GM19351 (cell line): ENCODE results near the gene FAM185A.
"Not testable (repeated sequence)": the region's sequence is repeated elsewhere in the genome, so short reads cannot be mapped to it uniquely, and the experiment has no call there.

Source experiments
- ATAC-seq: cut with Tn5 transposase; IDR thresholded peaks from one replicate; pipeline ENCODE4 v1.9.1; 2021; ENCODE audit warnings: mild to moderate bottlenecking, moderate library complexity; ENCODE audit not compliant: unreplicated experiment

The FAM185A gene

DNA sequence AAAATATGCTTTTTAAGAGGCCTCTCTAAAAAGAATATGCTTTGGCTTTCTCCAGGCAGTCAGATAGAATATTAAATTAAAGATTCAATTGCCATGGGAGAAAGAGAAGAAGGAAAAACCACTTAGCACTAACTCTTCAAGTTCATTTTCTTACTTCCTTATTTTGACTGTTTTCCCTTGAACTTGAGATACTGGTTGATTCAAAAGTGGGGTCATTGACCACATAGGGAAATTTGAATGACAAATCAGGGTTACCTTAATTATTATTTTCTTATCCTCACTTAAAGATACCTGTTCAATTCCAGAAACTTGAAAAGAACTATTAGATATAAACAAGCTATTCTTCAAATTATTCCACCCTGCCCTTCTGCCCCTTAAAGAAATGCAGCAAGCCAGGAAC lies 27.4 kb downstream of the FAM185A start:
- ATAC-seq = not testable (repeated sequence)

DNA sequence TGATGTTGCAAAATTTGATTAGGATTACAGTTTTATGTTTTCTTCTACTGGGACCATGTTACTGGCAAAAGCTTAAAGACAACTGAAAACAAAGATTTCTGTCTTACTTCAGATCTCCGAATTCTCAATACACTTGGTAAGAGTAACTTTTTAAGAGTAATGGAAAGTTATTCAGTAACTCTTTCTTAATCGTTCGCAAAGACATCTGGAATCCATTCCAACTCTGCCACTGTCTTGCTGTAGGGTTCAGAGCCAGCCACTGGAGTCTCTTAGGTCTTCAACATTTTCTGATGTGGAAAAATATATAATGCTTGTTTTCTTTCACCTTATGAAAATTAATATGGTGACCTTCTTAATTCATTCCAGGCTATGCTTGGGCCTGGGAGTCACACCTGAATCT lies 29.9 kb downstream of the FAM185A start:
- not testable (repeated sequence) for ATAC-seq

DNA sequence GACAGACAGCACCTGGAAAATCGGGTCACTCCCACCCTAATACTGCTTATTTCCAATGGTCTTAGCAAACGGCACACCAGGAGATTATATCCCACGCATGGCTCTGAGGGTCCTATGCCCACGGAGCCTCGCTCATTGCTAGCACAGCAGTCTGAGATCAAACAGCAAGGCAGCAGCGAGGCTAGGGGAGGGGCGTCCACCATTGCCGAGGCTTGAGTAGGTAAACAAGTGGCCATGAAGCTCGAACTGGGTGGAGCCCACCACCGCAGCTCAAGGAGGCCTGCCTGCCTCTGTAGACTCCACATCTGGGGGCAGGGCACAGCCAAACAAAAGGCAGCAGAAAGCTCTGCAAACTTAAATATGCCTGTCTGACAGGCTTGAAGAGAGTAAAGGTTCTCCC lies 32.1 kb downstream of the FAM185A start:
- not testable (repeated sequence) for ATAC-seq

DNA sequence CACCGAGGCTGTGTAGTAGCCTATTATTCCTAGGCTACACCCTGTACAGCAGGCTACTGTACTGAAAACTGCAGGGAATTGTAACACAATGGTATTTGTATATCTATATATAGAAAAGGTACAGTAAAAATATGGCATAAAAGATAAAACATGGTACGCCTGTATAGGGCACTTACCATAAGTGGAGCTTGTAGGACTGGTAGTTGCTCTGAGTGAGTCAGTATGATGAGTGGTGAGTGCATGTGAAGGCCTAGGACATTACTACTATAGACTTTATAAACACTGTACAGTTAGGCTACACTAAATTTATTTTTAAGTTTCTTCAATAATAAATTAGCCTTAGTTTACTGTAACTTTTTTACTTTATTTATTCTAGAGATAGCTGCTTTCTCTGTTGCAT lies 40.0 kb downstream of the FAM185A start:
- ATAC-seq = not testable (repeated sequence)

DNA sequence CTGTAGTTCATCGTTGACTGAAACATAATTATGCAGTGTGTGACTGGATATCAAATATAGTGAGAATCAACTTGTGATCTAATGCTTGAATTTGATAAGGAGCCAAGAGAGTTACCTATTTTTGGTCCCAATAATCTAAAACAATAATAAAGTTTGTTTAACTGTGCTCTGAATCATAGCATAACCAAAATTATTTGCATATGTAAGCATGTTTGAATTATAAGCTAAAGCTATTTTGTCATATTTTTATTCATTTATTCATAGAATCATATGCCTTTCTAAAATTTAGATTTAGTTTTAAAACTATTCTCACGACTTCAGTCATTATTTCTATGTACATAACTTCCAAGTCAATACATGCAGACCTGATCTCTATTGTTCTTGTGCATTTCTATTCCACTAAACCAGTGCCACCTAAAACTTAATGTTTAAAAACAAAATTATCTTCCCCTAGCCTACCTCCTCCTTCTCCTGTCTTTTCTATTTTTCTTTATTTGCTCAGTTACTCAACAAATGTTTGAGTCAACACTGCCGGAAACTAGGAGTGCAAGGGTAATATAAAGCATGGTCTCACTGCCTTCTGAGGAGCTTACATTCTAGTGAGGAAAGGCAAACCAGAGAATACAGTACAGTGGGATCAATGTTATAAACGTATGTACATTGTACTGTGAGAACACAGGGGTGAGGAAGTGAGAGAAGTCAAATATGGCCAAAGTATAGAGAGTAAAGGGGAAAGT lies 41.7 kb downstream of the FAM185A start:
- not testable (repeated sequence) for ATAC-seq

DNA sequence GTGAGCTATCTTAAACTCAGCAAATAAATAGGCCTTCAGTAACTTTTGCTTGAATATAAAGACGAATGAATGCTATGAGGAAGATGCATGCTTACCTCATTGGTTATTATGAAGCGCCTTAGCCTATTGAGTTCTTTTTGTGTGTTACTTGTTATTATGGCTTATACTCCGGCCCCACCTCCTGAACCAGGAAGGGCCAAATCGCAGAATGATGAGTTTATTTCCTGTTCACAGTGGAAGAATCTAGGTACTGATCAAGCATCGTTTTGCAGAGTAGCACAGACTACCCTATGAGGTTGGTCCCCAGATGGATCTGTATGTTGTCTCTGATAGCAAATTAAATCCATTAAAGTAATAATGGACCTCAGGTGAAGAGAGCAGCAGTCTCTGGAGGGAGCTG lies 42.6 kb downstream of the FAM185A start:
- ATAC-seq = not testable (repeated sequence)

DNA sequence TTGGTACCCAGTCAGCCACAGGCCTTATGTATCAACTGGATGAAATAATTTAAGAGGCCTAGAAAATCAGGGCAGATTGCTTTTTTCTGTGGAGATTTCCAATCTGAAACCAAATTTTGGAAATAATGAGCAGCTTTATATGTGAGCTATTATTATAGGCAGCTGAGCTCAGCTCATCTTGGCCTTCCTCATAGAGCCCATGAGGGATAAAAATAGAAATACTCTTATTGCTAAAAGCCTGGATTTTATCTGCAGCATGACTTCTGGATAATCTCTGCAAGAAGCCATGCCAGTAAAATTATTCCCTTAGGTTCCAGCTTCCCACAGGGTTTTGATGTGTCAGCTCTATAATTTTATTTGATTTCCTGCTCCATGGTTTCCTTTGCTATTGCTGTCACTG lies 43.0 kb downstream of the FAM185A start:
- ATAC-seq = not testable (repeated sequence)

DNA sequence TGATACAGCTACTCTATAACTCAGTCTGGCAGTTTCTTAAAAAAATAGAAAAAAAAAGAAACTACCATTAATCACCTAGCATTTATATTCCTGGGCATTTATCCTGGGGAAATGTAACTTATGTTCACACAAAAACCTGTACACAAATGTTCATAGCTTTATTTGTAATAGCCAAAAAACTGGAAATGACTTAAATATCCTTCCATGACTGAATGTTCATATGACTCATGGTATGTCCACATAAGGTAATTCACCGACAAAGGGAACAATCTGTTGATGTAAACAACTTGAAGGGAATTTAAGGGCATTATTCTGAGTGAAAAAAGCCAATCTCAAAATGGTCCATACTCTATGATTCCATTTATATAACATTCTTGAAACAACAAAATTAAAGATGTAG lies 45.8 kb downstream of the FAM185A start:
- ATAC-seq = not testable (repeated sequence)

DNA sequence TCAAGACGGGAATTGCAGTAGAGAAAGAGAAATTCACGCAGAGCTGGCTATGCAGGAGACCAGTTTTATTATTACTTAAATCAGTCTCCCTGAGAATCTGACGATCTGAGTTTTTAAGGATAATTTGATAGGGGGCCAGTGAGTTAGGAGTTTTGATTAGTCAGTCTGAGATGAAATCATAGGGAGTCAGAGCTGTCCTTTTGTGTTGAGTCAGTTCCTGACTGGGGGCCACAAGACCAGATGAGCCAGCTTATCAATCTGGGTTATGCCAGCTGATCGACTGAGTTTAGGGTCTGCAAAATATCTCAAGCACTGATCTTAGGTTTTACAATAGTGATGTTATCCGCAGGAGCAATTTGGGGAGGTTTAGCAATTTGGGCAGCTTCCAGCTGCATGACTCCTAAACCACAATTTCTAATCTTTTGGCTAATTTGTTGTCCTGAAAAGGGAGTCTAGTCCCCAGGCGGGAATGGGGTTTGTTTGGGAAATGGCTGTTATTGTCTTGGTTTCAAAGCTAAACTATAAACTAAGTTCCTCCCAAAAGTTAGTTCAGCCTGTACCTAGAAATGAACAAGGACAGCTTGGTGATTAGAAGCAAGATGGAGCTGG lies 47.3 kb downstream of the FAM185A start:
- not testable (repeated sequence) for ATAC-seq

DNA sequence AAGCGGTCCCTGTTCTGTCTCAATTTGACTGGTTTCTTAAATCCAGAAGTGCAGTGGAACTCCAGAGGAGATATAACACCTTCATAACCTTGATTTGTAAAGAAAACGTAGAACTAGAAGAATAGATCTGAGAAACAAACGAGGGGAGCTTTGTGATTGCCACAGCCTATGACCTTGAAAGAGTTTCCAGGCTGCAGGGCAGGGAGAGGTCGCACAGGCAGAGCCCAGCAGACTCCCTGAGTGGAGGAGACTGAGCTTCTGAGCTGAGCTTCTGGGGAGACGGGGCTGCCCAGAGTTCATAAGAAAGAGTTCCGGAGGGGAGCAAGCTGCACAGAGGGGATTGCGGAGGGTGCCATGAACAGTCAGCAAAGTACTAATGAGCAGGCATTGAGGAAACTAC lies 57.8 kb downstream of the FAM185A start:
- ATAC-seq = no peak

DNA sequence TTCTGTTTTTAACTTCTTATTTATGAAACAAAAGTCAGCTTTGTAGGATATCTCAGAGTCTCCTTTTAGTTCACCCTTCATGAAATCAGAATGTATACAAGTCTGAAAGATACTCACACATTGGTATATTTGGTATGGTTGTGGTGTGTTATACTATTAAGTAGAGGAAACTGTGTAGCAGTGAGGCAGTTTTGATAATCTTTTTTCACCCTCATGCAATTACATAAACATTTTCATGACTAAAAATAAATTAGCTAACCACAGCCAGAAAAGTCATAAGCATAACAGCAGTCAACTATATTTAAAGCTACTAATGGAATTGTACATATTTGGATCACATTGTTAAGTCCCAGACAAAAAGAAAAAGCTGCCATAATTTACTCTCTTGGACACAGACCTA lies 62.1 kb downstream of the FAM185A start:
- ATAC-seq = no peak

DNA sequence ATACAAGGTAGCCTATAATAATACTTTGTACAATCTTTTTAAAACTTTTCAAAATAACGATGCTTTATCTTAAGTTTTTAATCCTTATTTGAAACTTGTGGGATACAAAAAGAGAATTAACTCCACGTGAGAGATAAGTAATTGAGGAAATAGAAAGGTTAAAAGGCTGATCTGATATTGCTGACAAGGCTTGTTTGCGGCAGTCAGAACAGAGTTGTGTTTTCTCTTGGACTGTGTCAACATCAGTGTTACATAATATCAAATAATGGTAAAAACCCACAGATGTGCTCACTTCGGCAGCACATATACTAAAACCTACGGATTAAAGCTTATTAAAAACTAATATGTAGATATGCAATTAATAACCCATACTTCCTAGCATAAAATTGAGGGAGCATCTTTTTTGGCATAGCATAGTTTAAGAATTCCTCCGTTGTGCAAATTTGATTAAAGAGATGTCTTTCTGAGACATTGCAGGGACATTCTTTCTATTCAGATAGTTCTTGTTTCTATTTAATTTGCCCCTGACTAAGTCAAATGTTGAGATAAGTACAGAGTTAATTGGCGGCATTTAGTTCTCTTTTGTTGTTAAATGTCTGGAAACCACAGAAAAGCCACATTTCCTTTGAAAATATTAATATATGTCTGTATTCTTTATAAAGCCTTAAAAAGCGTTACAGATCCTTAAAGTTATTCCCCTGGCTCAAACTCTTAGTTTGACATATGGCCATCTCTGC lies 63.3 kb downstream of the FAM185A start:
- no peak for ATAC-seq

DNA sequence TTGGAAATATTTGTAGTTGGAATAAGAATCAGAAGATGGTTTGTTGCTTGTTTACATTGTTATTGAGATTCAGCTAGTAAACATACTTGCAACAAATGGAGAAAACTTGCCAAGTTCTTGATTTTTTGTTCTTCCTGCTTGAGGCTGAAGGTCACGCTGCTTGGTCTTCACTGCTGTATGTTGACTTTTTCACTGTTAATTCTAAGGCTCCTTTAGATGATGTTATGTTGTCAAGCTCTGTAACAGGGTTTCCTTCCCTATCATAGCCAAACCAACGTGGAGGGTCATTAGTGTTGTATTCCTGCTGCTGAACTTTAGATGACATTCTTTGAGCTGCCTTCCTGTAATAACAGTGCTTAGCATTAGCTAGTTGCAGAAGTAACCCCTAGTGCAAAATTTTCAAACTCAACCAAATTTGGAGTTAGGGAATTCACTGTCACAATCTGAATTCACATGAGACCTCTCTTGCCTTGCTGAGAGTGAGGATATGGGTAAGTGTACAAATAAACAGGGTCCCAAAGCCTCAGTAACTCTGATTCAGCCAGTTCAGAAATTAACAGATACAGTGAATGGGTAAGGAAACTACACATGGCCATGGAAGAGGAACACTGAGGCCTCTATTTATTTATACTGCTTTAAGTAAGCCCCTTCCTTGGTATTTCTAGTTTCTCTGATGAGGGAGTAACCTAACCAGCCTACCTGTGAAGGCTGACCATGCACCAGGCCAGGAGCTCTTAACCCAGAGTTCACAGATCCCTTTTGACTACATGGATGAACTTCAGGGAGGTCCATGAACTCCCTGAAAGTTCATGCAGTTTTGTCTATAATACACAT lies 64.6 kb downstream of the FAM185A start:
- no peak for ATAC-seq

DNA sequence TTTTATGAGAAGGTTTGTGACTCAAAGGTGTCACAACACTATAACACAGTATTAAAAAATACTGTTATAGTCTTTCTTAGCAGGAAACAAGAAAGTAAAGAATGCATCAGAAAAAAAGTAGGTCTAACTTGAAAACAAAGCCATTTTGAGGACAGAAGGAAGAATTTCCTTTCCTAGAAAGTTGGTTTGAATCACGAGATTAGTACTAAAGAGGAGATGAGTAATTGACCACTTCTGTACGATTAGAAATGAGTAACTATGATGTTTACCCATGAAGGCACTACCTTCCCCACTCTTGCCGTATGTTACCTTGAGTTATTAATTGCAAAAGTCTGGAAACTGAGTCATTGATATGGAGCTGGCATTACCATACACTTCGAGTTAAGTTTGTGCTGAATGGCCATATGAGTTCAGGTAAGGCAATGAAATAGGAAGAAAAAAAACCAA lies 65.2 kb downstream of the FAM185A start:
- ATAC-seq = no peak

DNA sequence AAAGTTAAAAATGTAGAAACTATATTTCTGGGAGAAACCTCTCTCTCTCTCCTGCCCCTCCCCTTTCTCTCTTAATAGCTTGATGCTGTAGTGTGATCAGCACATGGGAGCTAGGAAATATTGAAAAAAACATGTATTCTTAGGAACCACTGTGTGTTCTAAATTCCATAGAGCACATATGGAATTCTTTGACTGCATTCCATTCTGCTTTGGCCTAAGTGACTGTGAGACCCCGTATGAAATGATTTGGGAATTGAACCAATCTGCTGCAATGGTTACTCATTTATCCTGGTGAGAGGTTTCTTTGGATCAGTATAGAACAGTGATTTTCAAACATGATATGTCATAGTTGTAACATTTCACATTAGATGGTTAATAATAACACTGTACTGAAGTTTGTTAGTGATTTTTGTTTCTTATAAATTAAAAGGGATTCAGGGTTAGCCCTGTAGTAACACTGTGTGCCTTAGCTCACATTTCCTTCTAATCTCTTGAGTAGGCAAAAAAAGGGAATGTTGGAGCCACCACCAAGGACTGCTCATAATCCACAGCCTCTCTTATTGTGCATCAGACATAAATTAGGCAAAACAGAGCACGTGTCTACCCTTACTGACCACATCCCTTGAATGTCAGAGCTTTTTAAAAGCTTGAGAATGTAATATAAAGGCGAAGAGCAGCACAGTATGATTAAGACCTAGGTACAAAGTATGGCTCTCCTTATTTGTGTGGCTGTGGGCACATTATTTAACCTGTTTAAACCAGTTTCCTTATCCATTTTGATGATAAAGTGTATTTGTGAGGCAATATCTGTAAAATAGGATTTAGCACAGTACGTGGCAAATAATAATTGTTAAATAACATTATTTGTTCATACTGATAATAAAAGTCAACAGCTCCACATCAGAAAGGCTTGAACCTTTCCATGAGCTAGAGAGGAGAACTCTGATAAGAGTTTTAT lies 69.1 kb downstream of the FAM185A start:
- no peak for ATAC-seq

DNA sequence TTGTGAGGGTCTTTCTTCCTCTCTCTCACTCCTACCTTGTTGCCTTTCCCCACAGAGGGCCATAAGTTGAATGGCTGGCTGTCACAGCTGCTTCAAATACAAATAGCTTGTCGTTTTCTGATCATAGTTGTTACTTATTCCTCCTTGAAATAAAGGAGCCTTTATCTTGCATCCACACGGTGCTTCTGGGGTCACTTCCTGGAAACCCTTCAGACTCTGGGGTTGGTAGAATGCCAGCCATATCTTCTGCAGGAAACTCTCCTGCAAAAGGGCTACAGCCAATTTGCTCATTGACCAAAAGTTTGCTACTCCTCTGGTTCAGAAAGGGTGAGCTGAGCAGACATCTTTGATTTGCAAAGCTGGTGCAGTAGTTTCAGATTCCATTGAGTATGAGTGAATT lies 70.4 kb downstream of the FAM185A start:
- ATAC-seq = no peak

DNA sequence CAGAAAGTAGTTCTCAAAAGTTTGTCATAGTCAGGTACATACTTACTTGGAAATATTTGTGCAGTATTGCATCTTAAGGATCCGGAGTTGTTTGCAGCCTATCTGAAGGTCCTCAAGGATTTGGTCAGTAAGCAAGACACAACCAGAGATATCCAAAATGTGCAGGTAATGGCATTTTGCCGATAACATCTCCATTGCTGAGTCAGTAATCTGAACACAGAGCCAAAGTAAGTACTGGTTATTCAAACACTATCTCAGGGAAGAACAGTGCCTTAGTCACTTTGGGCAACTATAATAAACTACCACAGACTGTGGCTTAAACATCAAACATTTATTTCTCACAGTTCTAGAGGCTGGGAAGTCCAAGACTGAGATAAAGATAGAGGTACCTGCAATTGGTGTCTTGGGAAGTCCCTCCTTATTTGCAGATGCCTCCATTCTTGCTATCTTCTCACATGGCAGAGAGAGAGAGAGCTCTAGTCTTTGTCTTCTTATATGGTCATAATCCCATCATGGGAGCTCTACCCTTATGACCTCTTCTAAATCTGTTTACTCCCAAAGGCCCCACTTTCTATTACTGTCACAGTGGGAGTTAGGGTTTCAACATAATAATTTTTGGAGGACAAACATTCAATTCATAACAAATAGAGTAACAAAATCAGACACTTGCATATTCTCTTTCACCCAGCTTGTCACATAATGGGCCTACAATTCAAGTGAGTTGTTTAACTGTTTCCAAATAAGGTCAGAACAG lies 73.4 kb downstream of the FAM185A start:
- ATAC-seq = no peak

DNA sequence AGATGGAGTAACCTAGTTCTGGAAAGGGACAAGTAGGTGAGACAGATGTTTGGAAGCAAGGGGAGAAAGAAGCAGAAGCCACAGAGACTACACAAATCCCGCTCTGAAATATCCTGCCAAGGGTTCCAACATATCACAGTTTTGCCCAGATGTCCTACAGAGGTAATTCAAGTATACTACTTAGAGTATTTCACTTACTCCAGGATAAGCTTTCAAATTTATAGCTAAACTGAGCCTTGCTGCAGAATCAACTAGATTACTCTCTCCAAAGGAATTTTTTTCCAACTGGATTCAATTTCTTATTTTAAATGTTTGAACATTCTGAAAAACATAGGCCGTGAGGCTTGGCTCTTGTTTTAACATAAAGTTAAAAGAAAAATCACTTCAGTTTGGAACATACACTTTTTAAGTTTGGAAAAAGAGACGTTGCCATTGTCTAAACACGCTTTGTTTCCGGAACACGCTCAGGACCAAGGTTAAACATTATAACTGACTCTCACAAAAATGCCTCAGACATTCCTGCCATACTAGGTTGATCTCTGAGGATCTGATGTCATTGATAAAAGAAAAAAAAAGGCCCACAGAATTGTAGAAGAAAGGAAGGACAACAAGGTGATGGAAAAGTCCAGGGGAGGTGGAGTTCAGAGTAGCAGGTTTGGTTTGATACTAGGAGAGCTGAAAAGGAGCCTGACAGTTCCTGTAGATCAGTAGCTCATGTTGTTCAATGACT lies 74.8 kb downstream of the FAM185A start:
- ATAC-seq = no peak

DNA sequence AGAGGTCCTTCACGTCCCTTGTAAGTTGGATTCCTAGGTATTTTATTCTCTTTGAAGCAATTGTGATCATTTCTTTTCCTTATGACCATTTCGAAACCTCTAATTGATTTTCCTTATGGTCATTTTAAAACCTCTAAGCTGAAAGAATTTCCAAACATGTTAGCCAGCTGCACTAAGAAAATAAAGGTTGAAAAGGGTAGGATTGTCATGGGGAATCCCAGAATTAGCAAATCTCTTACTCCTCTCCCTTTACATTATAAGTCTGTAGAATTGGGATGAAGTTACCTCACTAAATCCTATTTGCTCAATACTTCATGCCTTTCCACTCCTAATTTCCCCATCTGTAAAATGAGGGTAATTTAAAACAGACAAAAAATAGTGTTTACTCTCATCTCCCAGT lies 79.5 kb downstream of the FAM185A start:
- no peak for ATAC-seq
